RKO (cell line): Measurements from ENCODE around the gene MYT1.
"Not testable (repeated sequence)": the region's sequence is repeated elsewhere in the genome, so short reads cannot be mapped to it uniquely, and the experiment has no call there.

ENCODE experiments used
- DNase-seq: peaks from one replicate; pipeline ENCODE4 v3.0.0-alpha.2; 2016; ENCODE audit warnings: low spot score

MYT1 gene

GRCh38 chr20:64164123-64164836 lies at the start of gene MYT1:
Gene MYT1, plus strand, starts transcription at chr20:64164452. Its CDS starts 34,410 bp downstream, at chr20:64198862.
- no peak for DNase-seq

- no peak for DNase-seq
Measured at GRCh38 chr20:64115171-64115911, 48.9 kb upstream of the MYT1 start.

- DNase-seq: no peak
Measured at GRCh38 chr20:64116016-64116415, 48.2 kb upstream of the MYT1 start.

GRCh38 chr20:64116541-64117431 lies 47.5 kb upstream of the MYT1 start:
- no peak for DNase-seq

GRCh38 chr20:64117432-64117777 lies 46.8 kb upstream of the MYT1 start:
- DNase-seq: not testable (repeated sequence)

GRCh38 chr20:64119301-64119680 lies 45.0 kb upstream of the MYT1 start:
- no peak for DNase-seq

- no peak for DNase-seq
Measured at GRCh38 chr20:64119681-64120341, 44.4 kb upstream of the MYT1 start.

- no peak for DNase-seq
Measured at GRCh38 chr20:64121586-64121985, 42.7 kb upstream of the MYT1 start.

GRCh38 chr20:64122927-64123326 lies 41.3 kb upstream of the MYT1 start:
- DNase-seq: not testable (repeated sequence)

- not testable (repeated sequence) for DNase-seq
Measured at GRCh38 chr20:64123517-64123916, 40.7 kb upstream of the MYT1 start.

GRCh38 chr20:64129146-64129782 lies 35.0 kb upstream of the MYT1 start:
- no peak for DNase-seq

- no peak for DNase-seq
Measured at GRCh38 chr20:64130271-64130670, 34.0 kb upstream of the MYT1 start.

- DNase-seq: no peak
Measured at GRCh38 chr20:64130876-64131275, 33.4 kb upstream of the MYT1 start.

GRCh38 chr20:64131406-64131805 lies 32.8 kb upstream of the MYT1 start:
- DNase-seq: peak; percentile 59

GRCh38 chr20:64133951-64134407 lies 30.3 kb upstream of the MYT1 start:
- DNase-seq: no peak

- DNase-seq: not testable (repeated sequence)
Measured at GRCh38 chr20:64134744-64135143, 29.5 kb upstream of the MYT1 start.

GRCh38 chr20:64136004-64136710 lies 28.1 kb upstream of the MYT1 start:
- DNase-seq: no peak

GRCh38 chr20:64137598-64138031 lies 26.6 kb upstream of the MYT1 start:
- DNase-seq: no peak

- no peak for DNase-seq
Measured at GRCh38 chr20:64138276-64138815, 25.9 kb upstream of the MYT1 start.
